GM19467 (cell line): ENCODE measurements around the gene EIF2S1.
A peak's percentile ranks its signal among the peaks of the same experiment; 100 is the strongest.
"Not testable (repeated sequence)": the region's sequence is repeated elsewhere in the genome, so short reads cannot be mapped to it uniquely, and the experiment has no call there.

Source experiments
- ATAC-seq: cut with Tn5 transposase; IDR thresholded peaks from one replicate; pipeline ENCODE4 v1.9.1; 2021; ENCODE audit warnings: mild to moderate bottlenecking, moderate library complexity; ENCODE audit not compliant: unreplicated experiment

Gene EIF2S1

GRCh38 chr14:67410313-67410712 is 50.2 kb downstream of the EIF2S1 start:
- ATAC-seq: no peak

- no peak for ATAC-seq
These were observed 51.2 kb downstream of the EIF2S1 start for GRCh38 chr14:67411370-67411769.

GRCh38 chr14:67411820-67412421 is 51.8 kb downstream of the EIF2S1 start, which contains the start of gene PLEK2:
TSS of gene PLEK2 (minus strand) at chr14:67412165. CDS start at chr14:67412059, 106 bp downstream.
- no peak for ATAC-seq

GRCh38 chr14:67413806-67414769 is 54.0 kb downstream of the EIF2S1 start:
- no peak for ATAC-seq

GRCh38 chr14:67415610-67416009 is 55.5 kb downstream of the EIF2S1 start:
- ATAC-seq: not testable (repeated sequence)

- ATAC-seq: no peak
These were observed 56.0 kb downstream of the EIF2S1 start for GRCh38 chr14:67416085-67416484.

GRCh38 chr14:67416810-67417209 is 56.7 kb downstream of the EIF2S1 start:
- ATAC-seq: no peak

- ATAC-seq: no peak
These were observed 57.5 kb downstream of the EIF2S1 start for GRCh38 chr14:67417633-67418032.

GRCh38 chr14:67418401-67419191 is 58.5 kb downstream of the EIF2S1 start:
- ATAC-seq: no peak

DNA sequence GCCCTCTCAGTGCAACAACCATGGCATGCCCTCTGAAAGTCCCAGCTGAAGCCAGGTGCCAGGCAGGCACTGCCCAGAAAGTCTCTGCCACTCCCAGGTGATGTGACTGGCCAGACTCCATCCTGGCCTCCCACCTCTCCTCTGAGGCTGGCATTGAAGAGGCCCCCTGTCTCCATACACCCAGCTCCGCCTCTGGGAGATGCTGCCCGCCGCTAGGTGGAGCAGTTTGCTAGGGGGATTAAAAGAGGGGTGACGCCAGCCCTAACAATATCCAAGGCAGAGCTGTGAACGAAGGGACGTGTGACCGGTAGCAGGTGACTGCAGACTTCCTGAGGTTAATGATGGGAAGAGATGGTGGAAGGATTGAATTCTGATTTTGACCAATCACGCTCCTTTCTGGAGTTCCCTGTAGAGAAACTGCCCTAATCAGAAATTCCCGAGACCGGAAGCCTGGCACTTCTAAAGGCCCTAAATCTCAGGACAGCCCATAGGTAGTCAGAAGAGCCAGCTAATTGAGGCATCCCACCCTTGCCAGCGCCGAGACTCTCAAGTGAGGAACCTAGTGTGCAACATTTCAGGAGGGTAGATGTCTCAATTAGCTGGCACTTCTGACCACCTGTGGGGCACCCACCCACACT is 60.1 kb downstream of the EIF2S1 start:
- ATAC-seq: no peak

DNA sequence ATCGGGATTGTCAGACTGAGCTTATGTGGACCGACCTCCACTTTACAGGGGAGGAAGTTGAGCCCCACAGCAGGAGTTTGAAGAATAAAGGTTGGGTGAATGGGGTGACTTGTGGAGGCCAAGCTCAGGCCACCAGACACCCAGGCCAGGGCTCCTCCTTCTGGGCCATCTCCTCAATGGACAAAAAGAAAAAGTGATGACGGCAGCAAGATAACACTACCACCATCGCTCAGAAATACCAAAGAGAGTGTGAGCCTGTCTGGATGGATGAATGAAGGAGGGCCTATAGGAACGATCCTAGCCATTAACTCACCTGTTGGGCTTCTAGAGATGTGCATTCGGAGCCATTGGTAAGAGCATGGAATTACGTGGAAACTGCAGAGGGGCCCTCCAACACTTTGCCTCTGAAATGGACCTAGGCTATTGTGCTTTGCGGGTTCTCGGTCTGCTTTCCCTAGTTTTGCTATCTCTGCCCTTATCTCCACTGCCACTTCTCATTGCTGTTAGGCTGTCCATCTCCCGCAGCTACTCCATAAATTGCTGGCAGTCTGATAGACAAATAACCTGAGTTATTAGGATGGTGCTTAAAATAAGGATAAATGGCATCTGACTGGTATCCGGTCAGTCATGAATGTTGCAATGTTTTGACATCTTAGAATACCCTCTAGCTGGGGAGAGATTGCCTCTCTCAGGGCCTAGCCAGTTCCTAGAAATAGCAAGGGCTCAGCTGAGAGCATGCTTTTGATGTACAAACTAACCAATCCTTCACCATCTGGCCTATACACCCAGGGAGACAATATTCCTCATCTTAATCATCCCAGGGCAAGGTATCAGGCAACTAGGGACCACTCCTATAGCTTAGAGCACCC is 61.5 kb downstream of the EIF2S1 start:
- ATAC-seq: no peak

DNA sequence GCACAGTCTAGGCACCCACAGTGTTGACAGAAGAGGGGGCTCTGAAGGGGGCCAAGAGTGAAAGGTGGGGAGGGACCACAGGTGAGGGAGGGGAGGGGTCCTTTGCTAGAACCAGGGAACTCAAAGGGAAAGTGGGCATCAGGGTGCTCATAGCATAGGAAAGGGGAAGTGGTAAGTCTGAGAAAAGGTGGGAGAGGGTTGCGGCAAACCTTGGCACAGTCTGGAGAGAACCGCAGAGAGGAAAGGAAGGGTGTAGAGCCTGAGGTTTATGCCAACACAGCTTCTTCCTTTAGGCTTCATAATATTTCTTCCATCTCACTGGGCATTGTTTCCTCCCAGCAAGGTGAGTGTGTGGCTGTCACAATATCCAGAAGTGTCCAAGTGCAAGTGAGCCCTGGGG is 63.3 kb downstream of the EIF2S1 start:
- no peak for ATAC-seq

DNA sequence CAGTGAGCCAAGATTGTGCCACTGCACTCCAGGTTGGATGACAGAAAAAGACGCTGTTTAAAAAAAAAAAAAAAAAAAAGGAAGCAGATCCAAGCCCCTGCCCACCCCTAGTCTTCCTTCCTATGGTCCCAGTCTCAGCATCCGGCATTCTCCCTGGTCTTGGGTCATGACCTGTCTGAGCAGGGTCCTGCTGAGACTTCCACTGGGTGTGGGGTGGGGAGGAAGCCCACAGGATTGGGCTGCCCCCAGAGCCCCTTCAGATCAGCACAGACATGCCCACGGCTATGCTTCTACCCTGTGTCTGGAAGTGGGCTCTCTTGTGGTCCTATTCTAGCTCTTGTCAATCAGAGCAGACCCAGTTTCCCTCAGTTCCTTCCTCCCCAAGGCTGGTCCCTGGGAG is 64.4 kb downstream of the EIF2S1 start:
- no peak for ATAC-seq

DNA sequence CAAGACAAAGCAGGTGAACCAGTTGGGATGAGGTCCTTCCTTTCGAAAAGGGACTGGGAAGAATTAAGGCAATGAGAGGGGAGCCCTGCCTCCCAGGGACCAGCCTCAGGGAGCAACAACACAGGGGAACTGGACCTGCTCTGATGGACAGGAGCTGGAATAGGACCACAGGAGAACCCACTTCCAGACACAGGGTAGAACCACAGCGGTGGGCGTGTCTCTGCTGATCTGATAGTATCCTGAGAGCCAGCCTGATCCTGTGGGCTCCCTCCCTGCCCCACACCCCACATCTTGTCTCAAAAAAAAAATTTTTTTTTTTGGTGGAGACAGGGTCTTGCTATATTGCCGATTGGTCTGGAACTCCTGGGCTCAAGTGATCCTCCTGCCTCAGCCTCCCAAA is 65.5 kb downstream of the EIF2S1 start:
- ATAC-seq: no peak

DNA sequence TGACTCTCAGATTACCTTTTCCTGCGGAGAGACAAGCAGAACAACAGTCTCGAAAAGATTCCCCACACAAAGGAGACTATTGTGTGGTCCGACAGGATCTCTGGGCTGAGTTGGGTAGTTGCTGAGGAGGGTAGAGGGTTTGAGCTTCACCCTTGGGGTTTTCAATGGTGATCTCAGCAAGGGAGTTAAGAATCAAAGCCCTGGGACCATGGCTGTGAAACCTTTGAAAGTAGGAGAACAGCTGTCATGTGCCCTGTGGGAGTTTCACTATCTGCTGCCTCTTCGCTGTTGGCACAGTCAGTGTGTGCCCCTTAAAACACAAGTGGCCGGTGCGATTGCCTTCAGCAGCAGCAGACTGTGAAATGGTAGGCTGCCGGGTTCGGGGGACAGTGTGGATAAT is 66.0 kb downstream of the EIF2S1 start:
- no peak for ATAC-seq

GRCh38 chr14:67426983-67427606 is 67.0 kb downstream of the EIF2S1 start:
- ATAC-seq: peak; percentile 66

DNA sequence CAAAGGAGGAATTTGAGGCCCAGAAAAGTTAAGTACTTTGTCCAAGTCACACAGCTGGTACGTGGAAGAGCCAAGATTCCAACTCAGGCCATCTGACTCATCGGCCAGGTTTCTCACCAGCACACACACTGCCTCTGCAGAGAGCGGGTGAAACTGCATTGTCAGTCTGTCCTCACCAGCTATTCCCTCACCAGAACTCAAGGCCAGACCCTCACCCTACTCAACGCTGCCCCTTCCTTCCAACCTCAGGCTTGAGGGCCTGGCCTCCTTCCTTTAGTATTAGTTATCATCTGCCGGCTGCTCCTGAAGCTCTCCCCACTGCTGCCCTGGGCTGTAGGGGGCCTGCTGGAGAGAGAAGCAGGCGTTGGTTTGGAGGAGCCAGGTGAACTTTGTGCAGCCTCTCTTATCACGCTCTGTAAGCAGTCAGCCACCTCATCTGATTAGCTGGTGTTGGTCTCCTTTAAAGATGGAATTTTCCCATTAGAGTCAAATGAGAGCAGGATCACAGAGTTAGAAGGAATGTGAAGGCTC is 68.4 kb downstream of the EIF2S1 start:
- ATAC-seq: no peak

DNA sequence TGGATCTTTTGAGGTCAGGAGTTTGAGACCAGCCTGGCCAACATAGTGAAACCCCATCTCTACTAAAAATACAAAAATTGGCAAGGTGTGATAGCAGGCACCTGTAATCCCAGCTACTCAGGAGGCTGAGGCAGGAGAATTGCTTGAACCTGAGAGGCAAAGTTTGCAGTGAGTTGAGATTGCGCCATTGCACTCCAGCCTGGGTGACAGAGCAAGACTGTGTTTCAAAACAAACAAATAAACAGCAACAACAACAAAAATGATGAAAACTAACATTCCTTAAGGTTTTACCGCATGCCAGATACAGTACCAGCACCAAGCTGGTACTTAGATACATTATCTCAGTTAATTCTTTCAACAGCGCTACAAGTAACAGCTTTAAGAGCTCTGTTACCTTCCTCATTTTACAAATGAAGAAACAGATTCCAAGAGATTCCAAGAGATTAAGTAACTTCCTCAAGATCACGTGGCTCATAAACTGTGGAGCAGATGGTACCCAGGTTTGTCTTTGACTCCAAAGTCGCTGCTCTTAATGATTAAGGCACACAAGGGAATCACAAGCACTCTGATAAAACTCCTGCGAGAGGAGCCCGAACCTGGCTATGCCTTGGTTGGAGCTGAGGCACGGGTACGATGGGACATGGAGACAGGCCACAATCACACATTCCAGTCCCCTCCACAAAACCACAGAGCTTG is 69.5 kb downstream of the EIF2S1 start:
- ATAC-seq: no peak
